DOHH2 (cell line): ENCODE results near the gene METRN.

Source experiments
- EZH2phosphoT487 ChIP-seq: fragments of 200-600 bp; sonication (generic); IDR thresholded peaks from 2 replicates; pipeline ENCODE4 v1.6.1; 2017; ENCODE audit warnings: borderline replicate concordance, mild to moderate bottlenecking, antibody characterized with exemption, low read length, moderate library complexity, mixed read lengths
- TF ChIP-seq, protein P1 (sequence below): fragments of 200-600 bp; sonication (generic); IDR thresholded peaks from one replicate; pipeline ENCODE4 v1.5.1; 2014; ENCODE audit warnings: antibody characterized with exemption, mild to moderate bottlenecking, low read depth, low read length; ENCODE audit not compliant: poor library complexity, severe bottlenecking

DNA sequence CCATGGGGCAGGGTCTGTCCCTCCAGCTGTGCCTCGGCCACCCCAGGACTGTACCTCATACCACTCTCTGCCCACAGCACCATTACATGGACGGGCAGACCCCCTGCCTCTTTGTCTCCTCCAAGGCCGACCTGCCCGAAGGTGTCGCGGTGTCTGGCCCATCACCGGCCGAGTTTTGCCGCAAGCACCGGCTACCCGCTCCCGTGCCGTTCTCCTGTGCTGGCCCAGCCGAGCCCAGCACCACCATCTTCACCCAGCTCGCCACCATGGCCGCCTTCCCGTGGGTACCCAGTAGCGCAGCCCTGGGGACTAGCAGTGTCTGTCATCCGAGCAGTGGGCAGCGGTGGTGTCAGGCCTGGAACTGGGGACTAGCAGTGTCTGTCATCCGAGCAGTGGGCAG, 42.1 kb upstream of the METRN start:
- TF ChIP-seq, protein P1, sequence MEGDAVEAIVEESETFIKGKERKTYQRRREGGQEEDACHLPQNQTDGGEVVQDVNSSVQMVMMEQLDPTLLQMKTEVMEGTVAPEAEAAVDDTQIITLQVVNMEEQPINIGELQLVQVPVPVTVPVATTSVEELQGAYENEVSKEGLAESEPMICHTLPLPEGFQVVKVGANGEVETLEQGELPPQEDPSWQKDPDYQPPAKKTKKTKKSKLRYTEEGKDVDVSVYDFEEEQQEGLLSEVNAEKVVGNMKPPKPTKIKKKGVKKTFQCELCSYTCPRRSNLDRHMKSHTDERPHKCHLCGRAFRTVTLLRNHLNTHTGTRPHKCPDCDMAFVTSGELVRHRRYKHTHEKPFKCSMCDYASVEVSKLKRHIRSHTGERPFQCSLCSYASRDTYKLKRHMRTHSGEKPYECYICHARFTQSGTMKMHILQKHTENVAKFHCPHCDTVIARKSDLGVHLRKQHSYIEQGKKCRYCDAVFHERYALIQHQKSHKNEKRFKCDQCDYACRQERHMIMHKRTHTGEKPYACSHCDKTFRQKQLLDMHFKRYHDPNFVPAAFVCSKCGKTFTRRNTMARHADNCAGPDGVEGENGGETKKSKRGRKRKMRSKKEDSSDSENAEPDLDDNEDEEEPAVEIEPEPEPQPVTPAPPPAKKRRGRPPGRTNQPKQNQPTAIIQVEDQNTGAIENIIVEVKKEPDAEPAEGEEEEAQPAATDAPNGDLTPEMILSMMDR = no peak
- no peak for TF ChIP-seq EZH2phosphoT487
